Activated B cell treated with CpG ODN at 0.5 μM for 24 hours (primary cell): Measurements from ENCODE around the gene UBA6. TPM values are rescaled to one million over a fixed set of nuclear protein-coding genes. Genes with fewer than 3 reads are reported as not detected.

Experiments
- ATAC-seq: fragments of 200-7000 bp; cut with Tn5 transposase; one replicate; pipeline ENCODE4 v1.10.0; 2021; ENCODE audit warnings: low read depth, mild to moderate bottlenecking, moderate library complexity
- CTCF ChIA-PET: fragments of 350-600 bp; sonication (Branson Sonifier 250); formaldehyde crosslinking; loops from one replicate; lab custom pipeline; 2021; ENCODE audit warnings: antibody characterized with exemption; lab: Charles Lee
- POLR2A ChIA-PET: fragments of 350-600 bp; sonication (Branson Sonifier 250); formaldehyde crosslinking; loops from one replicate; lab custom pipeline; 2021; ENCODE audit warnings: antibody characterized with exemption; lab: Charles Lee
- DNase-seq: peaks from one replicate; pipeline ENCODE4 v3.0.0; 2022
- H3K27ac Mint-ChIP-seq: one replicate; pipeline ENCODE4 v1.8.0; 2020; ENCODE audit warnings: mixed read lengths
- H3K27me3 Mint-ChIP-seq: one replicate; pipeline ENCODE4 v1.8.0; 2021; ENCODE audit warnings: mixed read lengths
- H3K36me3 Mint-ChIP-seq: one replicate; pipeline ENCODE4 v1.8.0; 2021; ENCODE audit warnings: low read depth, mixed read lengths
- H3K4me1 Mint-ChIP-seq: one replicate; pipeline ENCODE4 v1.8.0; 2021; ENCODE audit warnings: mixed read lengths
- H3K4me3 Mint-ChIP-seq: one replicate; pipeline ENCODE4 v1.8.0; 2020; ENCODE audit warnings: mild to moderate bottlenecking, mixed read lengths
- H3K9me3 Mint-ChIP-seq: one replicate; pipeline ENCODE4 v1.8.0; 2020; ENCODE audit warnings: mixed read lengths
- CTCF ChIP-seq: fragments of 200-600 bp; IDR thresholded peaks from one replicate; pipeline ENCODE4 v1.8.0; 2022; ENCODE audit warnings: antibody characterized with exemption, mild to moderate bottlenecking
- intact Hi-C: fragments of 100-400 bp; cut with micrococcal nuclease; formaldehyde crosslinking; loops from one replicate; pipeline ENCODE4 v1.15.1; 2024
- total RNA-seq: library from RNA; stranded (reverse); gene quantifications from 2 replicates; pipeline ENCODE4 v1.2.3, GENCODE V29; 2022

The UBA6 gene
- 63.0 and 70.4 TPM in 2 replicates for total RNA-seq

GRCh38 chr4:67700738-67701516 is at the start of gene UBA6:
Gene UBA6 (minus strand): TSS chr4:67701155. CDS start chr4:67701119, 36 bp downstream.
- Mint-ChIP-seq H3K36me3 (peaks cover 23% of the 10 kb centered on the region), H3K27me3 (no peaks in the 10 kb centered on the region), H3K4me3 (peak within 1 kb of the TSS; percentile 92), H3K9me3 (peaks cover 3% of the 10 kb centered on the region), H3K4me1 (peaks cover 61% of the 10 kb centered on the region), H3K27ac (peak within 1 kb of the TSS; percentile 94)
- intact Hi-C loops = loop anchor here (1.0 to 2.0 kb wide), 7 partner anchors 13 to 649 kb away; partner anchors contain the start of genes CENPC and YTHDC1
- POLR2A ChIA-PET = interaction anchor here (0.6 to 3.7 kb wide), 7 partner anchors 46 to 156 kb away, joined by 3 to 35 read pairs (median 5); partner anchors contain the start of genes CENPC and STAP1
- DNase-seq (peak; percentile 89), ATAC-seq (peak; percentile 95)
- TF ChIP-seq CTCF = no peak
- CTCF ChIA-PET = interaction anchor here (1.0 to 1.7 kb wide), 5 partner anchors 14 to 155 kb away, joined by 3 to 6 read pairs (median 4); partner anchors contain the start of gene CENPC

GRCh38 chr4:67750691-67751090 is 49.7 kb upstream of the UBA6 start:
- TF ChIP-seq CTCF = no peak
- ChIA-PET POLR2A (no interaction called here), CTCF (interaction anchor here (1.5 kb wide), 1 partner anchor 11 kb away, joined by 3 read pairs; no protein-coding TSS in a partner anchor)
- H3K27me3 Mint-ChIP-seq = no peaks in the 10 kb centered on the region
- intact Hi-C loops = no loop called here
- no peak overlapping the region for H3K4me3 Mint-ChIP-seq
- H3K4me1 Mint-ChIP-seq = peaks cover 5% of the 10 kb centered on the region
- H3K36me3 Mint-ChIP-seq = no peaks in the 10 kb centered on the region
- H3K27ac Mint-ChIP-seq = no peak overlapping the region
- no peak for DNase-seq
- H3K9me3 Mint-ChIP-seq = no peaks in the 10 kb centered on the region
- ATAC-seq = no peak

DNA sequence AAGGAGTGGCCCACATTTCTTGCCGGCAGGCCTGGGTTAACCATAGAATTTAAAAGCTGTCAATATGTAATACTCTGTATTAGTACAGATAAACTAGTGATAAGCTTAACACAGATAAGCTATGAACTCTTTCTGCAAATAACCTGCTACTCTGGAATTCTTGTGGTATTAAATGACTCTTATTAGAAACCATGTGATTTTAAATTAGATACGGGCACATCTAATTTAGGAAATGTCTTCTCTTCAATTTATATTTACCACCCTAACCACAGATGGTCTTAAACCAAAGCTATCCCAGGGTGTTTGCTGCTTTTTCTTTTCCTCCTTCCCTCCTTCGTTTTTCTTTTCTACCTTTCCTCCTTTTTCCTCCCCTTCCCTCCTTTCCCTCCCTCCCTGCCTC is 48.3 kb upstream of the UBA6 start:
- H3K27me3 Mint-ChIP-seq = no peaks in the 10 kb centered on the region

GRCh38 chr4:67746797-67747495 is 46.0 kb upstream of the UBA6 start:
- Mint-ChIP-seq H3K27ac (no peak overlapping the region), H3K27me3 (no peaks in the 10 kb centered on the region), H3K4me3 (no peak overlapping the region), H3K9me3 (no peaks in the 10 kb centered on the region), H3K4me1 (peaks cover 5% of the 10 kb centered on the region), H3K36me3 (peaks cover 2% of the 10 kb centered on the region)
- intact Hi-C loops = loop anchor here (1.0 to 5.0 kb wide), 4 partner anchors 46 to 428 kb away; partner anchors contain the start of gene UBA6
- CTCF ChIA-PET = interaction anchor here (0.9 to 2.5 kb wide), 10 partner anchors 9 to 200 kb away, joined by 3 to 10 read pairs (median 6); partner anchors contain the start of gene UBA6
- POLR2A ChIA-PET = interaction anchor here (1.3 kb wide), 1 partner anchor 46 kb away, joined by 7 read pairs; the partner anchor contains the start of gene UBA6
- ATAC-seq (no peak), DNase-seq (no peak)
- no peak for TF ChIP-seq CTCF

More for the DNA sequence above, 48.3 kb upstream of the UBA6 start:
- POLR2A ChIA-PET = no interaction called here
- Mint-ChIP-seq H3K36me3 (no peaks in the 10 kb centered on the region), H3K4me3 (no peak overlapping the region), H3K27ac (no peak overlapping the region), H3K9me3 (no peaks in the 10 kb centered on the region), H3K4me1 (peaks cover 5% of the 10 kb centered on the region)
- no peak for DNase-seq
- intact Hi-C loops = loop anchor here (5.0 kb wide), 1 partner anchor 163 kb away; no protein-coding TSS in a partner anchor
- no peak for ATAC-seq
- TF ChIP-seq CTCF = no peak
- CTCF ChIA-PET = interaction anchor here (0.6 kb wide), 1 partner anchor 47 kb away, joined by 3 read pairs; no protein-coding TSS in a partner anchor
